Left lobe of liver (tissue), 2 donors: ENCODE results near the gene FHIP2A. TPM values are rescaled to one million over a fixed set of nuclear protein-coding genes. Genes with fewer than 3 reads are reported as not detected.
"Not testable (repeated sequence)": the region's sequence is repeated elsewhere in the genome, so short reads cannot be mapped to it uniquely, and the experiment has no call there.

ENCODE experiments used
- ATAC-seq: fragments of 200-7000 bp; cut with Tn5 transposase; one replicate; pipeline ENCODE4 v1.9.1; 2020; ENCODE audit warnings: mild to moderate bottlenecking, moderate library complexity
- DNase-seq: peaks from one replicate; pipeline ENCODE4 v3.0.0-alpha.2; 2020; ENCODE audit warnings: low spot score
- total RNA-seq: library from RNA; stranded (reverse); gene quantifications from one replicate; pipeline ENCODE4 v1.2.1, GENCODE V29; 2021
- donor health status: DM: no; HTN: no; CAD: no; lungs with moderate emphysema.
- donor health status: DM: no; HTN: yes; CAD: no.

FHIP2A gene
- total RNA-seq, 1 donor from 2014 or later = 23.4 TPM

GRCh38 chr10:114815791-114816190 lies 5.8 kb upstream of the FHIP2A start:
- no peak for ATAC-seq
- no peak for DNase-seq

- ATAC-seq (no peak), DNase-seq (no peak)
These were observed 5.3 kb upstream of the FHIP2A start for GRCh38 chr10:114816308-114816707.

GRCh38 chr10:114819322-114819721 lies 2.3 kb upstream of the FHIP2A start:
- no peak for ATAC-seq
- no peak for DNase-seq

- no peak for DNase-seq
- ATAC-seq = peak; percentile 56
These were observed 399 bp downstream of the FHIP2A start for GRCh38 chr10:114821915-114822443.

GRCh38 chr10:114822444-114823076 lies 980 bp downstream of the FHIP2A start:
- DNase-seq = peak; percentile 60

GRCh38 chr10:114823077-114823463 lies 1.5 kb downstream of the FHIP2A start:
- ATAC-seq (no peak), DNase-seq (no peak)

More at GRCh38 chr10:114822444-114823076, 980 bp downstream of the FHIP2A start:
- ATAC-seq = peak; percentile 49

GRCh38 chr10:114824391-114824790 lies 2.8 kb downstream of the FHIP2A start:
- no peak for ATAC-seq

GRCh38 chr10:114825513-114826253 lies 4.1 kb downstream of the FHIP2A start:
- ATAC-seq (no peak), DNase-seq (no peak)

More at GRCh38 chr10:114824391-114824790, 2.8 kb downstream of the FHIP2A start:
- DNase-seq = no peak

- DNase-seq = no peak
- no peak for ATAC-seq
These were observed 7.8 kb downstream of the FHIP2A start for GRCh38 chr10:114829160-114829909.

GRCh38 chr10:114831186-114831867 lies 9.7 kb downstream of the FHIP2A start:
- DNase-seq (no peak), ATAC-seq (no peak)

- ATAC-seq = no peak
- DNase-seq = no peak
These were observed 16.1 kb downstream of the FHIP2A start for GRCh38 chr10:114837690-114838089.

- no peak for DNase-seq
- no peak for ATAC-seq
These were observed 18.3 kb downstream of the FHIP2A start for GRCh38 chr10:114839901-114840300.

- DNase-seq (no peak), ATAC-seq (no peak)
These were observed 24.6 kb downstream of the FHIP2A start for GRCh38 chr10:114845978-114846693.

GRCh38 chr10:114847517-114847916 lies 25.9 kb downstream of the FHIP2A start:
- not testable (repeated sequence) for DNase-seq
- ATAC-seq = peak; percentile 76

- no peak for ATAC-seq
- no peak for DNase-seq
These were observed 28.1 kb downstream of the FHIP2A start for GRCh38 chr10:114849674-114850073.

GRCh38 chr10:114850126-114850525 lies 28.5 kb downstream of the FHIP2A start:
- DNase-seq (no peak), ATAC-seq (no peak)

GRCh38 chr10:114851336-114851735 lies 29.8 kb downstream of the FHIP2A start:
- DNase-seq (no peak), ATAC-seq (peak; percentile 83)

GRCh38 chr10:114852197-114852596 lies 30.6 kb downstream of the FHIP2A start:
- ATAC-seq = no peak
- DNase-seq = no peak

GRCh38 chr10:114854906-114855305 lies 33.3 kb downstream of the FHIP2A start:
- ATAC-seq (no peak), DNase-seq (no peak)
